A549 (cell line): Measurements from ENCODE around the gene COPS9. TPM values are rescaled to one million over a fixed set of nuclear protein-coding genes. Genes with fewer than 3 reads are reported as not detected.

Experiments used
- ATAC-seq, 2 experiments: fragments of 200-7000 bp in 1 of 2; fragments of >200 bp in 1 of 2; cut with Nextera tagmentation in 1 of 2; cut with Tn5 transposase in 1 of 2; 3 replicates each; pipeline versions ENCODE4 v1.8.0 to v1.9.1; 2018 to 2020; ENCODE audit warnings: mild to moderate bottlenecking in 1 of 2, moderate library complexity in 1 of 2
- CTCF ChIA-PET: fragments of 300-600 bp; sonication (Branson Sonifier 250); formaldehyde crosslinking; extraction: SDS; loops from one replicate; lab custom pipeline; 2021; ENCODE audit warnings: antibody characterized with exemption, inconsistent platforms; lab: Yijun Ruan, JAX
- POLR2A ChIA-PET: fragments of 350-600 bp; formaldehyde crosslinking; extraction: SDS; loops from one replicate; lab custom pipeline; 2021; ENCODE audit warnings: antibody characterized with exemption, inconsistent platforms; lab: Yijun Ruan, JAX
- DNase-seq, 2 experiments: peaks; one replicate each; pipeline versions ENCODE4 v3.0.0 to v3.0.0-alpha.2; 2011 to 2016; ENCODE audit warnings: low read depth in 1 of 2, low spot score in 1 of 2
- FAIRE-seq: peaks from 2 replicates; lab custom pipeline; 2011; peaks lifted over from hg19 to GRCh38; lab: Jason Lieb, UNC
- H3K27ac ChIP-seq, 2 experiments: fragments of >200 bp; sonication (Bioruptor Twin); formaldehyde crosslinking; 3 replicates each; pipeline ENCODE4 v1.5.1; 2016 to 2017
- H3K4me1 ChIP-seq: fragments of >200 bp; sonication (Bioruptor Twin); formaldehyde crosslinking; 3 replicates; pipeline ENCODE4 v1.6.1; 2016
- H3K4me2 ChIP-seq: fragments of >200 bp; sonication (Bioruptor Twin); formaldehyde crosslinking; 3 replicates; pipeline ENCODE4 v1.6.1; 2016
- H3K4me3 ChIP-seq: fragments of >200 bp; sonication (Bioruptor Twin); formaldehyde crosslinking; 3 replicates; pipeline ENCODE4 v1.5.1; 2016
- H3K9me3 ChIP-seq: fragments of >200 bp; sonication (Bioruptor Twin); formaldehyde crosslinking; 3 replicates; pipeline ENCODE4 v1.6.1; 2016
- CBX2 ChIP-seq: fragments of 200-600 bp; sonication (generic); IDR thresholded peaks from 2 replicates; pipeline ENCODE4 v1.6.1; 2016; ENCODE audit warnings: low read depth, mild to moderate bottlenecking, borderline replicate concordance
- FOSL2 ChIP-seq, 2 experiments: fragments of 450-650 bp in 1 of 2; fragments of >200 bp in 1 of 2; sonication (Bioruptor Twin) in 1 of 2; formaldehyde crosslinking; IDR thresholded peaks; 2 replicates each; pipeline versions ENCODE4 v1.5.0 to v1.6.1; 2016 to 2020; ENCODE audit warnings: mild to moderate bottlenecking in 1 of 2, moderate library complexity in 1 of 2
- HOXB5 ChIP-seq: fragments of 250-450 bp; sonication (Bioruptor Pico); IDR thresholded peaks from 2 replicates; pipeline ENCODE4 v1.5.0; 2020; ENCODE audit warnings: mild to moderate bottlenecking, moderate library complexity
- KDM1A ChIP-seq: fragments of 200-600 bp; sonication (generic); IDR thresholded peaks from 2 replicates; pipeline ENCODE4 v1.6.1; 2016; ENCODE audit warnings: low read depth, mild to moderate bottlenecking
- KDM5A ChIP-seq: fragments of 200-600 bp; sonication (generic); IDR thresholded peaks from 2 replicates; pipeline ENCODE4 v1.6.1; 2016; ENCODE audit warnings: antibody characterized with exemption, mild to moderate bottlenecking
- MAZ ChIP-seq: fragments of 150-350 bp; IDR thresholded peaks from 2 replicates; pipeline ENCODE4 v1.6.1; 2014; ENCODE audit warnings: antibody characterized with exemption, low read depth, low read length, borderline replicate concordance
- NPAS2 ChIP-seq: fragments of 250-450 bp; sonication (Bioruptor Pico); IDR thresholded peaks from 2 replicates; pipeline ENCODE4 v1.8.0; 2022; ENCODE audit warnings: mild to moderate bottlenecking, moderate library complexity, borderline replicate concordance
- POLR2A ChIP-seq: IDR thresholded peaks from 2 replicates; pipeline ENCODE4 v1.6.1; 2012; ENCODE audit warnings: mild to moderate bottlenecking, low read length
- RARB ChIP-seq: fragments of 250-450 bp; sonication (Bioruptor Pico); IDR thresholded peaks from 2 replicates; pipeline ENCODE4 v1.8.0; 2021; ENCODE audit warnings: mild to moderate bottlenecking, moderate library complexity
- RNF2 ChIP-seq: fragments of 200-600 bp; sonication (generic); IDR thresholded peaks from 2 replicates; pipeline ENCODE4 v1.6.1; 2016; ENCODE audit warnings: low read depth, mild to moderate bottlenecking, antibody characterized with exemption, moderate library complexity, borderline replicate concordance
- SMC3 ChIP-seq: fragments of >200 bp; sonication (Bioruptor Twin); formaldehyde crosslinking; IDR thresholded peaks from 3 replicates; pipeline ENCODE4 v1.6.1; 2018; ENCODE audit warnings: inconsistent platforms
- TFCP2L1 ChIP-seq: fragments of 250-450 bp; sonication (Bioruptor Pico); IDR thresholded peaks from 2 replicates; pipeline ENCODE4 v1.5.0; 2021; ENCODE audit warnings: mild to moderate bottlenecking
- ZFP36 ChIP-seq: fragments of 450-650 bp; IDR thresholded peaks from 2 replicates; pipeline ENCODE4 v1.6.1; 2014; ENCODE audit warnings: borderline replicate concordance; ENCODE audit not compliant: partially characterized antibody
- ZNF302 ChIP-seq: fragments of 250-450 bp; sonication (Bioruptor Pico); IDR thresholded peaks from 2 replicates; pipeline ENCODE4 v1.9.0; 2021; ENCODE audit warnings: inconsistent platforms, mild to moderate bottlenecking, moderate library complexity
- WGBS: methylation state at CpG from one replicate; pipeline ENCODE4 v1.1.6; 2017; ENCODE audit errors: missing lambda C conversion rate; 5-methylcytosine and 5-hydroxymethylcytosine counted together
- polyA plus RNA-seq, 4 experiments: library from polyadenylated mRNA; depleted of rRNA in 3 of 4; stranded (reverse); fragments of >200 nt; fragmentation: RNase III in 1 of 4; extraction: RNeasy Plus Mini Kit Qiagen cat#74134 plus additional on column Dnase treatment in 1 of 4; gene quantifications; 2 replicates in 3 of 4; 3 replicates in 1 of 4; pipeline ENCODE4 v1.2.3, GENCODE V29; 2011 to 2017
- TF ChIP-seq, protein P1 (sequence below): fragments of 150-350 bp; IDR thresholded peaks from 2 replicates; pipeline ENCODE4 v1.6.1; 2014; ENCODE audit warnings: low read depth, mild to moderate bottlenecking, low read length
- TF ChIP-seq, protein P2 (sequence below): IDR thresholded peaks from 2 replicates; pipeline ENCODE4 v1.6.1; 2012
- TF ChIP-seq, protein P3 (sequence below): IDR thresholded peaks from 2 replicates; pipeline ENCODE4 v1.6.1; 2012; ENCODE audit warnings: low read depth, borderline replicate concordance
- TF ChIP-seq, protein P4 (sequence below): IDR thresholded peaks from 2 replicates; pipeline ENCODE4 v1.6.1; 2012
- TF ChIP-seq, protein P5 (sequence below): fragments of 250-450 bp; sonication (Bioruptor Pico); IDR thresholded peaks from 2 replicates; pipeline ENCODE4 v1.5.0; 2020; ENCODE audit warnings: low read depth, mild to moderate bottlenecking, moderate library complexity

Gene COPS9
- polyA plus RNA-seq, 2 of the 4 experiments (the other 2 are of a cell fraction), result 321 to 356 TPM

DNA sequence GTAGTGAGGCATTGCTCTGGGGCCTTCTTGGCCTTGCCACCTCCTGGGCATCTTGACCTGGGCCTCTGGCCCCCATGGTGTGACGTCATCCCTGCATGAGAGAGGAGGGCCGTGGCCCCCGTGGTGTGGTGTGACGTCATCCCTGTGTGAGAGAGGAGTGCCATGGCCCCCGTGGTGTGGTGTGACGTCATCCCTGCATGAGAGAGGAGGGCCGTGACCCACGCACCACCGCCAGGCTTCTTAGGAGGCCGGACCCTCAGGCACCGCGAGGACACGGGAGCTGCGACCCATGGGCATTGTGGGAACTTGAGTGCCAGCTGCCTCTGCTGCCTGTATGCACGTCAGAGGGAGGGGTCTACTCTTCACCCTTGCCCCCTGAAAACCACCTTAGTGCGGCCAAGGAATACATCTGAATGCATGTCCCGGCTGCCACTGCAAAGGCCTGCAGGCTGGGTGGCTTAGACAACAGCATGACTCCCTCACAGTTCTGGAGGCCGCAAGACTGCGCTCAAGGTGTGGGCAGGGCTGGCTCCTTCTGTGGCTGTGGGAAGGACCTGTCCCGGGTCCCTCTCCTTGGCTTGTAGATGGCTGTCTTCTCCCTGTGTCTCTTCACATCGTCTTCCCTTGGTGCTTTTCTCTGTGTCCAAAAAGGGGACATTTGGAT is 25.1 kb upstream of the COPS9 start:
- no peak for FAIRE-seq
- H3K4me2 ChIP-seq, result no peak overlapping the region
- TF ChIP-seq FOSL2 (IDR thresholded peaks at IDR 0.05) (no peak), FOSL2 (CRISPR knock-in tag; IDR thresholded peaks at IDR 0.05) (0 out of 2 replicates have a peak, but pooled peaks have one; percentile 10)
- TF ChIP-seq, protein P1, sequence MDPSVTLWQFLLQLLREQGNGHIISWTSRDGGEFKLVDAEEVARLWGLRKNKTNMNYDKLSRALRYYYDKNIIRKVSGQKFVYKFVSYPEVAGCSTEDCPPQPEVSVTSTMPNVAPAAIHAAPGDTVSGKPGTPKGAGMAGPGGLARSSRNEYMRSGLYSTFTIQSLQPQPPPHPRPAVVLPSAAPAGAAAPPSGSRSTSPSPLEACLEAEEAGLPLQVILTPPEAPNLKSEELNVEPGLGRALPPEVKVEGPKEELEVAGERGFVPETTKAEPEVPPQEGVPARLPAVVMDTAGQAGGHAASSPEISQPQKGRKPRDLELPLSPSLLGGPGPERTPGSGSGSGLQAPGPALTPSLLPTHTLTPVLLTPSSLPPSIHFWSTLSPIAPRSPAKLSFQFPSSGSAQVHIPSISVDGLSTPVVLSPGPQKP, result no peak
- TF ChIP-seq, all 56 proteins: peak for 1
- Histone ChIP-seq H3K4me3 (no peak overlapping the region), H3K9me3 (no peaks in the 10 kb centered on the region), H3K27ac (no peak overlapping the region), H3K4me1 (no peaks in the 10 kb centered on the region)
- CTCF ChIA-PET, result interaction anchor here (1.1 to 2.9 kb wide), 2 partner anchors 11 to 18 kb away, joined by 4 to 10 read pairs; no protein-coding TSS in a partner anchor
- ATAC-seq (no peak), DNase-seq (no peak)
- 44% methylated on average over 13 of the region's 21 CpGs for WGBS
- POLR2A ChIA-PET, result no interaction called here

DNA sequence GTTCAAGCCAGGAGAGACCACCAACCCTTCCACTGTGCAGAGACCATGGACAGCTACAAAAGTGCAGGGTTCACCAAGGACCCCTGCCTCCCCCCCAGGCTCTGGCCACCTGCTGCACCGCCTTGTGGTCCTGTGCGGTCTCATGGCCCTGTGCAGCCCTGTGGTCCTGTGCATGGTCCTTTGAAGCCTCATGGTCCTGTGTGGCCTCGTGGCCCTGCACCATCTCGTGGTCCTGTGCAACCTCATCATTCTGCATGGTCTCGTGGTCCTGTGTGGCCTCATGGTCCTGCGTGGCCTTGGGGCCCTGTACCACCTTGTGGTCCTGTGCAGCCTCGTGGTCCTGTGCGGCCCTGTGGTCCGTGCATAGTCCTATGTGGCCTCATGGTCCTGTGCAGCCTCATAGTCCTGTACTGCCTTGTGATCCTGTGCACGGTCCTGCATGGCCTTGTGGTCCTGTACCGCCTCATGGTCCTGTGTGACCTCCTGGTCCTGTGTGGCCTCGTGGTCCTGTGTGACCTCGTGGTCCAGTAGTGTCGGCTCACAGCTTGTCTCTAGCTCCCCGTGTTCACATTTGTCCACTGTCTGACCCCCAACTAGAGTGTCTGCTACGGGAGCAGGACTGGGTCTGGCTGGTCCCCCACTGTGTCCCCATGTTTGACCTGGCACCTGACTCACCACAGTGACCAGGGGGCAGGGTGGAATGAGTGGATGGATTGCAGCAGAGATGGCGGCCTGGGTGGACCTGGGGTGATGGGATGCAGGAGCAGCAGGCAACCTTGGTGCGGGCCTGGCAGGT is 24.4 kb upstream of the COPS9 start:
- Histone ChIP-seq H3K4me2 (no peak overlapping the region), H3K4me1 (no peaks in the 10 kb centered on the region), H3K4me3 (no peak overlapping the region), H3K9me3 (no peaks in the 10 kb centered on the region), H3K27ac (no peak overlapping the region)
- peak in 1 of 2 experiments; percentile 32; a peak in 2 of 6 replicates for ATAC-seq
- CTCF ChIA-PET, result interaction anchor here (0.5 to 2.9 kb wide), 5 partner anchors 10 to 487 kb away, joined by 3 to 10 read pairs (median 3); no protein-coding TSS in a partner anchor
- no peak for FAIRE-seq
- WGBS, result 32% methylated on average over 16 of the region's 18 CpGs
- DNase-seq, result no peak
- POLR2A ChIA-PET, result no interaction called here
- TF ChIP-seq KDM1A, result no peak
- TF ChIP-seq, protein P2, sequence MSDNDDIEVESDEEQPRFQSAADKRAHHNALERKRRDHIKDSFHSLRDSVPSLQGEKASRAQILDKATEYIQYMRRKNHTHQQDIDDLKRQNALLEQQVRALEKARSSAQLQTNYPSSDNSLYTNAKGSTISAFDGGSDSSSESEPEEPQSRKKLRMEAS, result no peak
- no peak for TF ChIP-seq FOSL2 (IDR thresholded peaks at IDR 0.05)
- TF ChIP-seq FOSL2 (CRISPR knock-in tag; IDR thresholded peaks at IDR 0.05), result no peak
- TF ChIP-seq POLR2A, result no peak
- no peak for TF ChIP-seq NPAS2 (CRISPR knock-in tag)

DNA sequence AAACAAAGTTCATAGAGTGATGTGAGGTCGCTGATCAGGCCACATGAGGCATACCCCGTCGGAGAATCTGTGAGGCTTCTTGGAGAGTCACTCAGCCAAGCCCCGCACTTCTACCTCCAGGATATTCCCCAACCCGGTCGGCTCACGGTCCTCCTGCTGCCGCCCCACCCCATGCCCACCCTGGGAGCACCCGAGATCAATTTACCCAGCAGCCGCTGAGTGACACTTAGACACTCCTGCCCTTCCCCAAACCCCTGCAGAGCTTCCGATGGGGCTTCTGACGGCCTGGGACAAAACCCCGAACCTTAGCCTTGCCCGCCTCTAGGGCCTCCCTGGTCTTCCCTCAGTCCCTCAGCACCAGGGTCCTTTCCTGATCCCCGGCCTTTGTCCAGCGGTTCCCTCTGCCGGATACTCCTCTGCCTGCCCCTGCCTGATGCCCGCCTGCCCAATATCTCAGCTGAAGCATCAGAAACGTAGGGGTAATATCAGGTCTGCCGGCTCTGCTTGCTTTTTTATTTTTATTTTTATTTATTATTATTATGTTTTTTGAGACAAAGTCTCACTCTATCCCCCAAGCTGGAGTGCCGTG is 23.2 kb upstream of the COPS9 start:
- no peak overlapping the region for H3K27ac ChIP-seq
- DNase-seq (no peak), ATAC-seq (peak in 1 of 2 experiments; percentile 16; a peak in 1 of 6 replicates), FAIRE-seq (no peak)
- POLR2A ChIA-PET, result no interaction called here
- CTCF ChIA-PET, result interaction anchor here (0.6 to 2.9 kb wide), 3 partner anchors 9 to 98 kb away, joined by 3 to 10 read pairs (median 3); no protein-coding TSS in a partner anchor
- no peak overlapping the region for H3K4me2 ChIP-seq
- TF ChIP-seq ZNF302 (CRISPR knock-in tag), result no peak
- TF ChIP-seq MAZ, result no peak
- no peak for TF ChIP-seq TFCP2L1 (CRISPR knock-in tag)
- 46% methylated on average over 14 of the region's 21 CpGs for WGBS
- H3K4me3 ChIP-seq, result no peak overlapping the region
- H3K4me1 ChIP-seq, result no peaks in the 10 kb centered on the region
- no peaks in the 10 kb centered on the region for H3K9me3 ChIP-seq

DNA sequence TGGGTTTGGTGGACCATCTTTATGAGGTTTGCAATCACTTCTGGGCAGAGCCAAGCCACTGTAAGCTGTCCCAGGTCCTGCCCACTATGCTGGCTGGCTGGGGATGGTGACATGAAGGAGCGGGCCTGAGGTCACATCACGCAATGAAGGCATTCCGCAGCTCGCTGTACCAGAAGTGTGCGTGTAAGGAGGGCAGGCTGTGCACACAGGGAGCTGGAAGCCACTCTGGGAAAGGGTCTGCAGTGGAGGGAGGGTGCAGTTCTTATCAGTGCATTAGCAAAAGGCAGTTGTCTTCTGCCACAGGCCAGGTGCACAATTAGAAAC is 21.0 kb upstream of the COPS9 start:
- FAIRE-seq (no peak), ATAC-seq (peak; percentile 32 to 39; a peak in 4 of 6 replicates), DNase-seq (no peak)
- H3K4me3 ChIP-seq, result no peak overlapping the region
- H3K4me2 ChIP-seq, result no peak overlapping the region
- CTCF ChIA-PET, result interaction anchor here (2.3 to 8.9 kb wide), 2 partner anchors 16 to 96 kb away, joined by 6 to 70 read pairs; partner anchors contain the start of gene OTOS
- 91% methylated on average over 5 of the region's 5 CpGs for WGBS
- H3K4me1 ChIP-seq, result no peaks in the 10 kb centered on the region
- H3K9me3 ChIP-seq, result peaks cover 13% of the 10 kb centered on the region
- no peak overlapping the region for H3K27ac ChIP-seq
- POLR2A ChIA-PET, result no interaction called here
- TF ChIP-seq, protein P3, sequence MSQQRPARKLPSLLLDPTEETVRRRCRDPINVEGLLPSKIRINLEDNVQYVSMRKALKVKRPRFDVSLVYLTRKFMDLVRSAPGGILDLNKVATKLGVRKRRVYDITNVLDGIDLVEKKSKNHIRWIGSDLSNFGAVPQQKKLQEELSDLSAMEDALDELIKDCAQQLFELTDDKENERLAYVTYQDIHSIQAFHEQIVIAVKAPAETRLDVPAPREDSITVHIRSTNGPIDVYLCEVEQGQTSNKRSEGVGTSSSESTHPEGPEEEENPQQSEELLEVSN, result no peak
- TF ChIP-seq RARB (CRISPR knock-in tag) (no peak), HOXB5 (no peak), KDM5A (no peak), SMC3 (no peak), CBX2 (no peak), RNF2 (no peak), ZFP36 (no peak)
- TF ChIP-seq, protein P4, sequence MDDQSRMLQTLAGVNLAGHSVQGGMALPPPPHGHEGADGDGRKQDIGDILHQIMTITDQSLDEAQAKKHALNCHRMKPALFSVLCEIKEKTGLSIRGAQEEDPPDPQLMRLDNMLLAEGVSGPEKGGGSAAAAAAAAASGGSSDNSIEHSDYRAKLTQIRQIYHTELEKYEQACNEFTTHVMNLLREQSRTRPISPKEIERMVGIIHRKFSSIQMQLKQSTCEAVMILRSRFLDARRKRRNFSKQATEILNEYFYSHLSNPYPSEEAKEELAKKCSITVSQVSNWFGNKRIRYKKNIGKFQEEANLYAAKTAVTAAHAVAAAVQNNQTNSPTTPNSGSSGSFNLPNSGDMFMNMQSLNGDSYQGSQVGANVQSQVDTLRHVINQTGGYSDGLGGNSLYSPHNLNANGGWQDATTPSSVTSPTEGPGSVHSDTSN, result no peak
- TF ChIP-seq, protein P5, sequence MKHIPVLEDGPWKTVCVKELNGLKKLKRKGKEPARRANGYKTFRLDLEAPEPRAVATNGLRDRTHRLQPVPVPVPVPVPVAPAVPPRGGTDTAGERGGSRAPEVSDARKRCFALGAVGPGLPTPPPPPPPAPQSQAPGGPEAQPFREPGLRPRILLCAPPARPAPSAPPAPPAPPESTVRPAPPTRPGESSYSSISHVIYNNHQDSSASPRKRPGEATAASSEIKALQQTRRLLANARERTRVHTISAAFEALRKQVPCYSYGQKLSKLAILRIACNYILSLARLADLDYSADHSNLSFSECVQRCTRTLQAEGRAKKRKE, result no peak
